ENCODE results near the gene ANKS6. TPM values are rescaled to one million over a fixed set of nuclear protein-coding genes. Genes with fewer than 3 reads are reported as not detected.

Gene ANKS6
- total and polyA plus RNA-seq, 2 of the 8 experiments (the other 6 are each of a cell fraction or from before 2014, with no cell fraction given) = 34.1 to 56.3 TPM

DNA sequence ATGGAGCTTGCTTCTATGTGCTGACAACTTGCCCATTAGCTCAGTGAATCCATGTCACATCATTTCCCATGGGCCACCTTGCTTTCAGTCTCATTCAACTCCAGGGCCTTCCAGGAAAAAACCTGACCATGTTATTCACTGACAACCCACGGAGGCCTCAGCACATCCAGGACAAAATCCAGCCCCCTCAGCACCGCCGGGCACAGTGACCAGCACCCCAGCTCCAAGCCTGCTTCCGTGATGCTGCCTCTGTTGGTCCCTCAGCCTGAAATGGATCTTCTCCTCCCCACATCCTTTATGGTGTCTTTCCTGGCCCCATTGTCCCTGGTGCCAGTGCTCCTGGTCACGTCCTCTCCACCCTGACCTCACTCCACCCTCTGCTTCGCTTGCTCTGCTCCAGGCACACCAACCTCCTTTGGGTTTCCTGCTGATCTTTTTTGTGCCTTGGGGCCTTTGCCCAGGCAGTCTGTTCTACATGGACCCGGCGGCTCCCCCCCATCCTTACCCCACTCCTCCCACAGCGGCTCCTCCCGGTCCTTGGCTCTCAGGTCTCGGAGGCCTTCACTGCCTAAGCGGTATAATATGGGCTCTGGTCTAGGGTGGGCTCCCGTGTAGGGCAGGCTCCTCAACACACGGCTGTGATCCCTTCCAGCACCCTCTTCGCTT, 25.0 kb downstream of the ANKS6 start:
- Histone ChIP-seq H3K27ac (ENCODE audit: low read depth, low read length) (no peak overlapping the region), H3K23ac (ENCODE audit: insufficient read length) (no peak overlapping the region), H3K18ac (ENCODE audit: extremely low read depth, low read length) (no peak overlapping the region), H2BK5ac (ENCODE audit: low read depth, low read length) (no peak overlapping the region), H2AFZ (ENCODE audit: low read length) (no peak overlapping the region), H3K27me3 (replicated peaks in 1 of 4; ENCODE audit: control insufficient read depth in 3 of 4, extremely low read depth in 1 of 4, insufficient read depth in 3 of 4, low read length in 3 of 4) (no peaks in the 10 kb centered on the region), H4K20me1 (replicated peaks in 1 of 2; ENCODE audit: control insufficient read depth in 1 of 2, insufficient read depth in 2 of 2, low read length in 2 of 2) (peaks cover 2 to 8% of the 10 kb centered on the region in 2 experiments), H3K14ac (ENCODE audit: insufficient read length) (no peak overlapping the region), H2BK15ac (ENCODE audit: low read length) (no peak overlapping the region), H3K4ac (replicated peaks; ENCODE audit: insufficient read length, low read depth, low read length) (no peak overlapping the region), H4K8ac (ENCODE audit: extremely low read depth, insufficient read depth, low read length) (no peak overlapping the region), H3K9ac (replicated peaks in 1 of 4; ENCODE audit: extremely low read depth in 1 of 4, low read depth in 3 of 4, low read length in 3 of 4) (no peak overlapping the region), H2BK20ac (ENCODE audit: low read length) (no peak overlapping the region), H3K56ac (replicated peaks; ENCODE audit: insufficient read length, low read depth, low read length) (no peak overlapping the region), H3K4me3 (ENCODE audit: extremely low read depth in 1 of 4, insufficient read depth in 2 of 4, low read depth in 3 of 4, low read length in 4 of 4) (no peak overlapping the region), H3K4me1 (replicated peaks in 1 of 4; ENCODE audit: control insufficient read depth in 3 of 4, insufficient read depth in 4 of 4, low read length in 3 of 4) (no peaks in the 10 kb centered on the region; a peak in 2 of 7 replicates), H3K4me2 (ENCODE audit: insufficient read depth in 1 of 2, low read depth in 2 of 2, low read length in 2 of 2) (no peak overlapping the region), H2AK5ac (ENCODE audit: low read depth, low read length) (no peak overlapping the region), H3K36me3 (ENCODE audit: control insufficient read depth in 2 of 4, insufficient read depth in 4 of 4, low read length in 3 of 4) (peaks cover 23 to 68% (median 47%) of the 10 kb centered on the region in 4 experiments; a peak in 7 of 8 replicates), H3K79me2 (ENCODE audit: control insufficient read depth in 1 of 2, insufficient read depth in 2 of 2, low read length in 2 of 2) (no peaks in the 10 kb centered on the region), H3K23me2 (ENCODE audit: low read depth, low read length) (no peaks in the 10 kb centered on the region), H2BK120ac (replicated peaks; ENCODE audit: low read depth, low read length) (no peak overlapping the region), H3K9me3 (ENCODE audit: insufficient read depth in 2 of 2, low read depth in 1 of 2, low read length in 1 of 2) (no peaks in the 10 kb centered on the region), H4K5ac (ENCODE audit: insufficient read length, low read depth, low read length) (no peak overlapping the region), H2BK12ac (ENCODE audit: low read depth, low read length) (no peak overlapping the region), H4K91ac (replicated peaks; ENCODE audit: insufficient read length, low read length) (no peak overlapping the region), H3K79me1 (ENCODE audit: low read depth, low read length) (no peaks in the 10 kb centered on the region)
- POLR2A ChIA-PET (ENCODE audit: partially characterized antibody) = interaction anchor here (0.5 kb wide), 1 partner anchor 8 kb away, joined by 3 read pairs; no protein-coding TSS in a partner anchor
- CTCF ChIA-PET (ENCODE audit: partially characterized antibody) = interaction anchor here (0.6 to 1.2 kb wide), 4 partner anchors 15 to 77 kb away, joined by 3 read pairs; no protein-coding TSS in a partner anchor
- no peak for FAIRE-seq
- no peak for DNase-seq (ENCODE audit: low read depth in 1 of 2, low spot score in 2 of 2)
- TF ChIP-seq CHD2 (IDR thresholded peaks at IDR 0.05; ENCODE audit: low read length) = no peak
- TF ChIP-seq TCF12 (IDR thresholded peaks at IDR 0.05; ENCODE audit: low read depth, low read length) = no peak
- TF ChIP-seq TAF7 (optimal IDR thresholded peaks at IDR 0.05; ENCODE audit: borderline replicate concordance, low read depth, low read length) = no peak
- WGBS, 2 experiments (ENCODE audit: extremely low coverage in 1 of 2, insufficient coverage in 1 of 2, insufficient read length in 1 of 2, insufficient replicate concordance in 2 of 2, low coverage in 1 of 2, low lambda C conversion rate in 2 of 2, missing lambda C conversion rate in 1 of 2) = 86% methylated on average over 14 of the region's 15 CpGs; no CpG with 5 or more reads in 1 of the 2 experiments

Data from H1 (cell line).